ENCODE measurements around the gene USP31. TPM values are rescaled to one million over a fixed set of nuclear protein-coding genes. Genes with fewer than 3 reads are reported as not detected.

The USP31 gene
- total RNA-seq, 1 donor from 2014 or later = 7.7 TPM

- peaks cover 41% of the 10 kb centered on the region for H3K27me3 Mint-ChIP-seq (ENCODE audit: low read depth)
- no peaks in the 10 kb centered on the region for H3K9me3 Mint-ChIP-seq
- H3K4me1 Mint-ChIP-seq (ENCODE audit: low read depth) = peaks cover 3% of the 10 kb centered on the region
- H3K4me3 Mint-ChIP-seq (ENCODE audit: low read depth) = no peak overlapping the region
- intact Hi-C loops (cut with micrococcal nuclease) = loop anchor here (1.0 kb wide), 1 partner anchor 252 kb away; no protein-coding TSS in a partner anchor
- H3K27ac Mint-ChIP-seq = no peak overlapping the region
- no peaks in the 10 kb centered on the region for H3K36me3 Mint-ChIP-seq (ENCODE audit: low read depth)
- peak; percentile 64 for DNase-seq (ENCODE audit: low spot score)
Observed at GRCh38 chr16:23182206-23182678, 33.0 kb upstream of the USP31 start.

GRCh38 chr16:23181506-23181905 is 32.3 kb upstream of the USP31 start:
- Mint-ChIP-seq H3K4me1 (ENCODE audit: low read depth) (peaks cover 3% of the 10 kb centered on the region), H3K27me3 (ENCODE audit: low read depth) (peaks cover 41% of the 10 kb centered on the region)

GRCh38 chr16:23175651-23176050 is 26.4 kb upstream of the USP31 start:
- no peak for DNase-seq (ENCODE audit: low spot score)
- Mint-ChIP-seq H3K4me1 (ENCODE audit: low read depth) (no peaks in the 10 kb centered on the region), H3K36me3 (ENCODE audit: low read depth) (no peaks in the 10 kb centered on the region), H3K4me3 (ENCODE audit: low read depth) (no peak overlapping the region), H3K27ac (no peak overlapping the region), H3K9me3 (no peaks in the 10 kb centered on the region), H3K27me3 (ENCODE audit: low read depth) (peaks cover 19% of the 10 kb centered on the region)
- intact Hi-C loops (cut with micrococcal nuclease) = no loop called here

More at GRCh38 chr16:23181506-23181905, 32.3 kb upstream of the USP31 start:
- no peak overlapping the region for H3K4me3 Mint-ChIP-seq (ENCODE audit: low read depth)
- DNase-seq (ENCODE audit: low spot score) = no peak
- intact Hi-C loops (cut with micrococcal nuclease) = no loop called here
- H3K36me3 Mint-ChIP-seq (ENCODE audit: low read depth) = no peaks in the 10 kb centered on the region
- H3K27ac Mint-ChIP-seq = no peak overlapping the region
- no peaks in the 10 kb centered on the region for H3K9me3 Mint-ChIP-seq

- Mint-ChIP-seq H3K4me1 (ENCODE audit: low read depth) (no peaks in the 10 kb centered on the region), H3K36me3 (ENCODE audit: low read depth) (no peaks in the 10 kb centered on the region), H3K27ac (no peak overlapping the region), H3K4me3 (ENCODE audit: low read depth) (no peak overlapping the region), H3K9me3 (no peaks in the 10 kb centered on the region), H3K27me3 (ENCODE audit: low read depth) (peaks cover 23% of the 10 kb centered on the region)
- no peak for DNase-seq (ENCODE audit: low spot score)
- intact Hi-C loops (cut with micrococcal nuclease) = no loop called here
Observed at GRCh38 chr16:23174622-23175021, 25.4 kb upstream of the USP31 start.

GRCh38 chr16:23172994-23173393 is 23.7 kb upstream of the USP31 start:
- Mint-ChIP-seq H3K27me3 (ENCODE audit: low read depth) (peaks cover 24% of the 10 kb centered on the region), H3K4me3 (ENCODE audit: low read depth) (no peak overlapping the region), H3K27ac (no peak overlapping the region), H3K36me3 (ENCODE audit: low read depth) (no peaks in the 10 kb centered on the region), H3K4me1 (ENCODE audit: low read depth) (no peaks in the 10 kb centered on the region), H3K9me3 (no peaks in the 10 kb centered on the region)
- DNase-seq (ENCODE audit: low spot score) = no peak
- intact Hi-C loops (cut with micrococcal nuclease) = no loop called here

- Mint-ChIP-seq H3K4me1 (ENCODE audit: low read depth) (no peaks in the 10 kb centered on the region), H3K9me3 (no peaks in the 10 kb centered on the region), H3K27ac (no peak overlapping the region), H3K27me3 (ENCODE audit: low read depth) (peaks cover 28% of the 10 kb centered on the region), H3K4me3 (ENCODE audit: low read depth) (no peak overlapping the region), H3K36me3 (ENCODE audit: low read depth) (no peaks in the 10 kb centered on the region)
- DNase-seq (ENCODE audit: low spot score) = no peak
- intact Hi-C loops (cut with micrococcal nuclease) = no loop called here
Observed at GRCh38 chr16:23172583-23172982, 23.3 kb upstream of the USP31 start.

GRCh38 chr16:23164736-23165135 is 15.5 kb upstream of the USP31 start:
- no peaks in the 10 kb centered on the region for H3K9me3 Mint-ChIP-seq
- no peak overlapping the region for H3K4me3 Mint-ChIP-seq (ENCODE audit: low read depth)
- DNase-seq (ENCODE audit: low spot score) = no peak
- intact Hi-C loops (cut with micrococcal nuclease) = no loop called here
- no peaks in the 10 kb centered on the region for H3K36me3 Mint-ChIP-seq (ENCODE audit: low read depth)
- H3K4me1 Mint-ChIP-seq (ENCODE audit: low read depth) = peaks cover 2% of the 10 kb centered on the region
- H3K27ac Mint-ChIP-seq = no peak overlapping the region
- H3K27me3 Mint-ChIP-seq (ENCODE audit: low read depth) = peaks cover 48% of the 10 kb centered on the region

GRCh38 chr16:23163921-23164320 is 14.7 kb upstream of the USP31 start:
- Mint-ChIP-seq H3K9me3 (no peaks in the 10 kb centered on the region), H3K4me3 (ENCODE audit: low read depth) (no peak overlapping the region), H3K4me1 (ENCODE audit: low read depth) (peaks cover 2% of the 10 kb centered on the region), H3K27ac (no peak overlapping the region), H3K27me3 (ENCODE audit: low read depth) (peaks cover 45% of the 10 kb centered on the region), H3K36me3 (ENCODE audit: low read depth) (no peaks in the 10 kb centered on the region)
- intact Hi-C loops (cut with micrococcal nuclease) = no loop called here
- DNase-seq (ENCODE audit: low spot score) = no peak

GRCh38 chr16:23160574-23160973 is 11.3 kb upstream of the USP31 start:
- no peak for DNase-seq (ENCODE audit: low spot score)
- Mint-ChIP-seq H3K4me3 (ENCODE audit: low read depth) (no peak overlapping the region), H3K9me3 (no peaks in the 10 kb centered on the region), H3K27ac (no peak overlapping the region), H3K4me1 (ENCODE audit: low read depth) (peaks cover 13% of the 10 kb centered on the region), H3K27me3 (ENCODE audit: low read depth) (peaks cover 31% of the 10 kb centered on the region), H3K36me3 (ENCODE audit: low read depth) (no peaks in the 10 kb centered on the region)
- intact Hi-C loops (cut with micrococcal nuclease) = no loop called here

GRCh38 chr16:23160082-23160481 is 10.8 kb upstream of the USP31 start:
- H3K27ac Mint-ChIP-seq = no peak overlapping the region
- no peaks in the 10 kb centered on the region for H3K36me3 Mint-ChIP-seq (ENCODE audit: low read depth)
- intact Hi-C loops (cut with micrococcal nuclease) = no loop called here
- H3K9me3 Mint-ChIP-seq = no peaks in the 10 kb centered on the region
- no peak overlapping the region for H3K4me3 Mint-ChIP-seq (ENCODE audit: low read depth)
- H3K4me1 Mint-ChIP-seq (ENCODE audit: low read depth) = peaks cover 13% of the 10 kb centered on the region
- peaks cover 30% of the 10 kb centered on the region for H3K27me3 Mint-ChIP-seq (ENCODE audit: low read depth)
- no peak for DNase-seq (ENCODE audit: low spot score)

- Mint-ChIP-seq H3K27me3 (ENCODE audit: low read depth) (peaks cover 26% of the 10 kb centered on the region), H3K9me3 (no peaks in the 10 kb centered on the region), H3K27ac (no peak overlapping the region), H3K4me3 (ENCODE audit: low read depth) (no peak overlapping the region), H3K4me1 (ENCODE audit: low read depth) (peaks cover 13% of the 10 kb centered on the region), H3K36me3 (ENCODE audit: low read depth) (no peaks in the 10 kb centered on the region)
- no peak for DNase-seq (ENCODE audit: low spot score)
- intact Hi-C loops (cut with micrococcal nuclease) = no loop called here
Observed at GRCh38 chr16:23158114-23158513, 8.9 kb upstream of the USP31 start.

- Mint-ChIP-seq H3K27me3 (ENCODE audit: low read depth) (peaks cover 26% of the 10 kb centered on the region), H3K4me1 (ENCODE audit: low read depth) (peaks cover 13% of the 10 kb centered on the region), H3K4me3 (ENCODE audit: low read depth) (no peak overlapping the region), H3K27ac (no peak overlapping the region), H3K9me3 (no peaks in the 10 kb centered on the region), H3K36me3 (ENCODE audit: low read depth) (no peaks in the 10 kb centered on the region)
- DNase-seq (ENCODE audit: low spot score) = no peak
- intact Hi-C loops (cut with micrococcal nuclease) = no loop called here
Observed at GRCh38 chr16:23156946-23157460, 7.8 kb upstream of the USP31 start.

- Mint-ChIP-seq H3K27me3 (ENCODE audit: low read depth) (peaks cover 21% of the 10 kb centered on the region), H3K27ac (no peak overlapping the region), H3K4me3 (ENCODE audit: low read depth) (no peak overlapping the region), H3K9me3 (no peaks in the 10 kb centered on the region), H3K36me3 (ENCODE audit: low read depth) (no peaks in the 10 kb centered on the region), H3K4me1 (ENCODE audit: low read depth) (peaks cover 13% of the 10 kb centered on the region)
- intact Hi-C loops (cut with micrococcal nuclease) = no loop called here
- DNase-seq (ENCODE audit: low spot score) = no peak
Observed at GRCh38 chr16:23156110-23156509, 6.9 kb upstream of the USP31 start.
